Glutamatergic neuron (in vitro differentiated cells): ENCODE measurements around the gene DSCAML1. TPM values are rescaled to one million over a fixed set of nuclear protein-coding genes. Genes with fewer than 3 reads are reported as not detected.

Experiments
- DNase-seq: peaks from one replicate; pipeline ENCODE4 v3.0.0; 2022
- H3K27ac Mint-ChIP-seq: one replicate; pipeline ENCODE4 v1.8.0; 2020; ENCODE audit warnings: mild to moderate bottlenecking, mixed read lengths, inconsistent platforms; ENCODE audit not compliant: unreplicated experiment
- H3K27me3 Mint-ChIP-seq: one replicate; pipeline ENCODE4 v1.8.0; 2020; ENCODE audit warnings: mild to moderate bottlenecking, moderate library complexity, mixed read lengths, inconsistent platforms; ENCODE audit not compliant: unreplicated experiment
- H3K36me3 Mint-ChIP-seq: one replicate; pipeline ENCODE4 v1.8.0; 2020; ENCODE audit warnings: mild to moderate bottlenecking, mixed read lengths, inconsistent platforms; ENCODE audit not compliant: unreplicated experiment
- H3K4me1 Mint-ChIP-seq: one replicate; pipeline ENCODE4 v1.8.0; 2020; ENCODE audit warnings: mild to moderate bottlenecking, low read depth, mixed read lengths, inconsistent platforms; ENCODE audit not compliant: unreplicated experiment
- H3K4me3 Mint-ChIP-seq: one replicate; pipeline ENCODE4 v1.8.0; 2020; ENCODE audit warnings: mild to moderate bottlenecking, mixed read lengths, inconsistent platforms; ENCODE audit not compliant: unreplicated experiment
- H3K9me3 Mint-ChIP-seq: one replicate; pipeline ENCODE4 v1.8.0; 2020; ENCODE audit warnings: mild to moderate bottlenecking, moderate library complexity, mixed read lengths, inconsistent platforms; ENCODE audit not compliant: unreplicated experiment
- total RNA-seq: library from RNA; stranded (reverse); fragmentation: NEBNext Ultra II Directional; extraction: Animal tissue kit (Norgen Biotek cat#: 25700); gene quantifications from one replicate; pipeline ENCODE4 v1.2.1, GENCODE V29; 2021; ENCODE audit not compliant: unreplicated experiment
- TF ChIP-seq, protein P1 (sequence below): fragments of 200-600 bp; sonication (generic); IDR thresholded peaks from one replicate; pipeline ENCODE4 v1.5.0; 2021; ENCODE audit not compliant: partially characterized antibody, unreplicated experiment

The DSCAML1 gene
- total RNA-seq, 1 donor from 2014 or later, result 0.07 TPM

DNA sequence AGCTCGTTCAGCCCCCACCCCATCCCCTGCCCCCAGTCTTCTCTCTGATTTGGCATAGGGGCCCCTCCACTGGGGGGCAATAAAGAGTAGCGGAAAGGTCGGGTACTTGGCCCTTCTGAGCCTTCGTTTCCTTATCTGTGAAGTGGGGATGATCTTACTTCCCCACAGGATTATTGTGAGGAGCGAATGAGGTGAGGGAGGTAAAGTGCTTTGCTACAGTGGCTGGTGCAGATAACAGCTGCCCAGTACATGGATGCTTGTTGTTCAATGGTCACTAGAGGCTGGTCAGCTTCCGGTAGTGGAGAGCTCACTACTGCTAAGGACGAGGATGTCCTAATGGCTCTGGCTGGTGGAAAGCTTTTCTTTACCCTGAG lies 368.2 kb downstream of the DSCAML1 start:
- H3K4me1 Mint-ChIP-seq, result peaks cover 8% of the 10 kb centered on the region
- H3K9me3 Mint-ChIP-seq, result peaks cover 5% of the 10 kb centered on the region
- no peaks in the 10 kb centered on the region for H3K36me3 Mint-ChIP-seq
- H3K4me3 Mint-ChIP-seq, result no peak overlapping the region
- peaks cover 1% of the 10 kb centered on the region for H3K27me3 Mint-ChIP-seq
- H3K27ac Mint-ChIP-seq, result no peak overlapping the region
- DNase-seq, result no peak
- TF ChIP-seq, protein P1, sequence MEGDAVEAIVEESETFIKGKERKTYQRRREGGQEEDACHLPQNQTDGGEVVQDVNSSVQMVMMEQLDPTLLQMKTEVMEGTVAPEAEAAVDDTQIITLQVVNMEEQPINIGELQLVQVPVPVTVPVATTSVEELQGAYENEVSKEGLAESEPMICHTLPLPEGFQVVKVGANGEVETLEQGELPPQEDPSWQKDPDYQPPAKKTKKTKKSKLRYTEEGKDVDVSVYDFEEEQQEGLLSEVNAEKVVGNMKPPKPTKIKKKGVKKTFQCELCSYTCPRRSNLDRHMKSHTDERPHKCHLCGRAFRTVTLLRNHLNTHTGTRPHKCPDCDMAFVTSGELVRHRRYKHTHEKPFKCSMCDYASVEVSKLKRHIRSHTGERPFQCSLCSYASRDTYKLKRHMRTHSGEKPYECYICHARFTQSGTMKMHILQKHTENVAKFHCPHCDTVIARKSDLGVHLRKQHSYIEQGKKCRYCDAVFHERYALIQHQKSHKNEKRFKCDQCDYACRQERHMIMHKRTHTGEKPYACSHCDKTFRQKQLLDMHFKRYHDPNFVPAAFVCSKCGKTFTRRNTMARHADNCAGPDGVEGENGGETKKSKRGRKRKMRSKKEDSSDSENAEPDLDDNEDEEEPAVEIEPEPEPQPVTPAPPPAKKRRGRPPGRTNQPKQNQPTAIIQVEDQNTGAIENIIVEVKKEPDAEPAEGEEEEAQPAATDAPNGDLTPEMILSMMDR, result no peak

DNA sequence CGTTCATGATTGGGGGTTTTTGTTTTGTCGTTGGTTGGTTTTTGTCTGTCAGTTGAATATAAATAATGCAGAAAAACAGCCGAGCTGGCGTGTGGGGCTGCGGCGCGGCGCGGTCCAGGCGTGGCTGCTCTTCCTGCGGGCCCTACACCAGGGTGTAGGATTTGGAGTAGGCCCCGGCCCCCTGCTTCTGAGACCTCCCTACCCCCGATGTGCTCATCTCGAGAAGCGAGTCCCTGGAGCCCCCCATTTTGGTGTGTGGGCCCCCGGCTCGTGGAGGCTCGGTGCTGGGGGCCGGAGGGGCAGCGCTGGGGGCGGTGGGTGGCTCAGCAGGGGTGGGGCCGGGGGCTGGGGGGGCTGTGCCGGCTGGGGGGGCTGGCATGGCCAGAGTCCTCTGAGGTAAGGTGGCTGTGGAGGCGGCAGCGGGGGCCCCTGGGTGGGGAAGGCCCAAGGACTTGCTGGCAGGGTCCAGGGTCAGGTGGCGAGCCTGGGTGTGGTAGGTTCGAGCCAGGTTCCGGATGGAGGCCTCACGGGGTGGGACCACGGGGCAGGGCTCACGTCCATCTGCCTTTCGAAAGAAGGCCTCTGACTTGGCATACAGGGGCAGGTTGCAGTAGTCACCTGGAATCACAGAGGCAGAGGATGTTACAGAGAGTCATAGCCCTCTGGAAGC lies 368.7 kb downstream of the DSCAML1 start:
- no peak for DNase-seq
- TF ChIP-seq, protein P1, result no peak
- H3K9me3 Mint-ChIP-seq, result peaks cover 5% of the 10 kb centered on the region
- H3K4me1 Mint-ChIP-seq, result peaks cover 8% of the 10 kb centered on the region
- H3K4me3 Mint-ChIP-seq, result no peak overlapping the region
- no peak overlapping the region for H3K27ac Mint-ChIP-seq
- peaks cover 1% of the 10 kb centered on the region for H3K27me3 Mint-ChIP-seq
- no peaks in the 10 kb centered on the region for H3K36me3 Mint-ChIP-seq

DNA sequence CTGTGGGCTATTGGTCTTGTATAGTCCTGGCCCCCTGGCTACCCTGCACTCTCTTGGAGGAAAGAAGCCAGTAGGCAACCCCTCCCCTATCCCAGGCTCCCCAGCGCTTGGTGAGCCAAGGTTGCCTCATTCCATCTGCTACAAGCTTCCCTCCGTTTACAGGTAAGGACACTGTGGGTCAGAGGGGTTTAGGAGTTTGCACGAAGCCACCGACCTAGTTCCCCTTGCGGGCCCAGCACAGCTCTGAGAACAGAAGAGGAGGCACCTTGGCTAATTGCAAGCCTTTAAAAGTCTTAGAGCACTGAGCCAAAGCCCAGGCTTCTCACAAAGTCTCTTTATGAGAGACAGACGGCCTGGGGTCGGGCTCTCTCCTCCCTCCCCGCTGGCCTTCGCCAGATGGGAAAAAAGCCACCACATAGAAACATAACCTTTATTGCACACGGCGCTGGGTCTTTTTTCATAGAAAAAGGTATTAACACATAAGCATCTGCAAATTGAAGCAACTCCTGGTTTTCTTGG lies 369.6 kb downstream of the DSCAML1 start:
- H3K4me3 Mint-ChIP-seq, result peak overlapping the region; percentile 25
- no peak for DNase-seq
- peaks cover 1% of the 10 kb centered on the region for H3K27me3 Mint-ChIP-seq
- TF ChIP-seq, protein P1, result no peak
- no peaks in the 10 kb centered on the region for H3K36me3 Mint-ChIP-seq
- no peak overlapping the region for H3K27ac Mint-ChIP-seq
- peaks cover 8% of the 10 kb centered on the region for H3K4me1 Mint-ChIP-seq
- peaks cover 5% of the 10 kb centered on the region for H3K9me3 Mint-ChIP-seq

DNA sequence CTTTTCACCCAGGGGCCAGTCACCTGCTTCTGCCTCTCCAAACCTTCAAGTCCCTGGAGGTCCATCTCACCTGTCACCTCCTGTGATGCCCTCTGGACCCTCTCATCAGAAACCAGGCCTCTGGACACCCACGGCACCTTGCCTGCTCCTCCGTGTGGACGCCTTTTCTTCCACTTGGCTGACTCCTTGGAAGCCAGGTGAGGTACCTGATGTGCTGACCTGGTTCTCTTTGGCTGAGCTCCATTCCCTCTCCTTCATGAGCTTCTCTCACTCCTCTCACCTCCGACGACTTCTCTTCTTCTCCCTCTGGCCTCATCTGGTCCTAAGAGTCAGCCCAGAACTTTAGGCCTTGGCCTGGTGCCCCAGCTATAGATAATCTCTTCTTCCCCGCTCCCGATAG lies 370.1 kb downstream of the DSCAML1 start:
- Mint-ChIP-seq H3K4me1 (peaks cover 8% of the 10 kb centered on the region), H3K36me3 (no peaks in the 10 kb centered on the region), H3K27me3 (no peaks in the 10 kb centered on the region), H3K9me3 (peaks cover 5% of the 10 kb centered on the region), H3K27ac (no peak overlapping the region), H3K4me3 (peak overlapping the region; percentile 25)
- no peak for DNase-seq
- TF ChIP-seq, protein P1, result no peak

DNA sequence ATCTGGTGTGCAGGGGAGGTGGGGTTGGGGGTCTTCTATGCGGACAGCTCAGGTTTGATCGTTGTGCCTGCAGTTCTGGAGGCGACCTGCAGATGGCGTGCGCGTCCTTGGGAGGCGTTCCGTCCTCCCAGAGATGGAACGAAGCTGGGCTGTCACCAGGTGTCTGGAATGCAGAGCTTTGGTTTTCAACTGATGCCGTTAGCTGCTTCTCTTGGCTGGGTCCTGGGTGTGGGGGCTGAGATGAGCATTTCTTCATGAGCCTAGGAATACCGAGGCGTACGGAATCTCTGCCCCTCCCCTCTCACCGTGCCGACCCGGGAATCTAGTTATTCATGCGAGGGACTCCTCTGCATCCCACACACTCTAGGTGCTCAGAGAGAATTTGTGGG lies 370.7 kb downstream of the DSCAML1 start:
- Mint-ChIP-seq H3K4me1 (peaks cover 8% of the 10 kb centered on the region), H3K36me3 (no peaks in the 10 kb centered on the region), H3K27ac (no peak overlapping the region), H3K4me3 (no peak overlapping the region), H3K27me3 (no peaks in the 10 kb centered on the region), H3K9me3 (peaks cover 5% of the 10 kb centered on the region)
- TF ChIP-seq, protein P1, result peak; percentile 95
- DNase-seq, result peak; percentile 94
